K562 (cell line): ENCODE measurements around the gene ASPG. TPM values are rescaled to one million over a fixed set of nuclear protein-coding genes. Genes with fewer than 3 reads are reported as not detected.

ENCODE experiments used
- ATAC-seq: fragments of 200-7000 bp; cut with Tn5 transposase; 3 replicates; pipeline ENCODE4 v1.9.1; 2020; ENCODE audit warnings: moderate library complexity
- BruUV-seq: library from RNA; stranded (reverse); fragments of 400-500 nt; replicated peaks from 2 replicates; lab custom pipeline; 2021; lab: Mats Ljungman, UMichigan
- CTCF ChIA-PET: fragments of 300-600 bp; formaldehyde crosslinking; extraction: SDS; loops from one replicate; lab custom pipeline; 2021; ENCODE audit warnings: low intra/inter-chr PET ratio; lab: Yijun Ruan, JAX
- POLR2A ChIA-PET: fragments of 300-600, 350-650 bp; sonication (Branson Sonifier 250); formaldehyde crosslinking; extraction: SDS; loops from one replicate; lab custom pipeline; 2021; ENCODE audit warnings: antibody characterized with exemption, inconsistent platforms; lab: Yijun Ruan, JAX
- DNase-seq, 4 experiments: peaks; one replicate each; pipeline versions ENCODE4 v3.0.0 to v3.0.0-alpha.2; 2011 to 2018; ENCODE audit warnings: low spot score in 3 of 4, mixed read lengths in 3 of 4; ENCODE audit errors: extremely low read depth in 1 of 4
- FAIRE-seq: peaks from 2 replicates; lab custom pipeline; 2011; peaks lifted over from hg19 to GRCh38; lab: Jason Lieb, UNC
- H2AFZ ChIP-seq: 2 replicates; pipeline ENCODE4 v1.6.0; 2011; ENCODE audit warnings: low read depth, low read length, control low read depth, inconsistent platforms
- H3K27ac ChIP-seq: fragments of 200-600 bp; 3 replicates; pipeline ENCODE4 v1.8.0; 2011; ENCODE audit warnings: low read depth, mild to moderate bottlenecking, control low read depth, inconsistent platforms, low read length, moderate library complexity, mixed read lengths; ENCODE audit errors: extremely low read depth
- H3K27me3 ChIP-seq, 2 experiments: fragments of 300-600 bp in 1 of 2; 2 replicates in 1 of 2; 3 replicates in 1 of 2; pipeline versions ENCODE4 v1.6.0 to v1.8.0; 2011; ENCODE audit warnings: inconsistent platforms in 2 of 2, low read length in 2 of 2, mild to moderate bottlenecking in 1 of 2, mixed read lengths in 1 of 2, moderate library complexity in 1 of 2; ENCODE audit not compliant: control insufficient read depth in 2 of 2, insufficient read depth in 2 of 2
- H3K36me3 ChIP-seq: fragments of 300-600 bp; 3 replicates; pipeline ENCODE4 v1.8.0; 2011; ENCODE audit warnings: mild to moderate bottlenecking, low read length, inconsistent platforms; ENCODE audit not compliant: control insufficient read depth, insufficient read depth
- H3K4me1 ChIP-seq, 2 experiments: fragments of 200-600 bp in 1 of 2; replicated peaks in 1 of 2; 2 replicates in 1 of 2; 3 replicates in 1 of 2; pipeline versions ENCODE4 v1.5.1 to v1.8.0; 2011; ENCODE audit warnings: inconsistent platforms in 2 of 2, low read length in 2 of 2, mild to moderate bottlenecking in 1 of 2, mixed read lengths in 1 of 2, moderate library complexity in 1 of 2; ENCODE audit not compliant: control insufficient read depth in 2 of 2, insufficient read depth in 2 of 2
- H3K4me2 ChIP-seq: 2 replicates; pipeline ENCODE4 v1.6.1; 2011; ENCODE audit warnings: low read length, control low read depth, inconsistent platforms, mixed read lengths; ENCODE audit not compliant: insufficient read depth
- H3K4me3 ChIP-seq: fragments of 200-600 bp; sonication (generic), shearing (Covaris generic); 2 replicates; pipeline ENCODE4 v1.5.1; 2016; ENCODE audit warnings: control low read depth, inconsistent platforms
- H3K79me2 ChIP-seq: fragments of 200-600 bp; 3 replicates; pipeline ENCODE4 v1.8.0; 2011; ENCODE audit warnings: low read length, inconsistent platforms; ENCODE audit not compliant: control insufficient read depth, insufficient read depth
- H3K9ac ChIP-seq, 2 experiments: 2 replicates each; pipeline versions ENCODE4 v1.6.0 to v1.6.1; 2011; ENCODE audit warnings: low read depth in 2 of 2, low read length in 2 of 2, control low read depth in 1 of 2, inconsistent platforms in 1 of 2, mild to moderate bottlenecking in 1 of 2, mixed read lengths in 1 of 2; ENCODE audit not compliant: insufficient read depth in 1 of 2
- H3K9me1 ChIP-seq: one replicate; pipeline ENCODE4 v1.6.0; 2011; ENCODE audit warnings: inconsistent platforms, mild to moderate bottlenecking, low read length, moderate library complexity; ENCODE audit not compliant: control insufficient read depth, insufficient read depth
- H3K9me3 ChIP-seq: replicated peaks from 2 replicates; pipeline ENCODE4 v1.5.1; 2011; ENCODE audit warnings: low read depth, low read length, inconsistent platforms; ENCODE audit not compliant: control insufficient read depth, insufficient read depth
- H4K20me1 ChIP-seq: replicated peaks from 2 replicates; pipeline ENCODE4 v1.6.1; 2011; ENCODE audit warnings: low read length, inconsistent platforms, mixed read lengths; ENCODE audit not compliant: control insufficient read depth, insufficient read depth
- FIP1L1 ChIP-seq: fragments of 200-400 bp; formaldehyde crosslinking; IDR thresholded peaks from 2 replicates; pipeline ENCODE4 v1.6.1; 2018; ENCODE audit warnings: mild to moderate bottlenecking, low read depth, low read length; ENCODE audit not compliant: poor library complexity, severe bottlenecking
- HDAC6 ChIP-seq: IDR thresholded peaks from 2 replicates; pipeline ENCODE4 v1.6.1; 2012; ENCODE audit warnings: low read depth, mild to moderate bottlenecking, control low read depth, inconsistent platforms, low read length, moderate library complexity
- HNRNPL ChIP-seq: fragments of 200-400 bp; formaldehyde crosslinking; IDR thresholded peaks from 2 replicates; pipeline ENCODE4 v1.6.1; 2017; ENCODE audit warnings: low read depth, mild to moderate bottlenecking, low read length
- MXI1 ChIP-seq: IDR thresholded peaks from 2 replicates; pipeline ENCODE4 v1.6.1; 2011; ENCODE audit warnings: low read depth, mild to moderate bottlenecking, improper control_type of control experiment, low read length
- RBBP5 ChIP-seq: fragments of 200-600 bp; sonication (generic); IDR thresholded peaks from 2 replicates; pipeline ENCODE4 v1.6.1; 2012; ENCODE audit warnings: borderline replicate concordance, mild to moderate bottlenecking, low read length, control low read depth, inconsistent platforms; ENCODE audit not compliant: insufficient read depth, poor library complexity, severe bottlenecking
- STAT5A ChIP-seq: IDR thresholded peaks from 2 replicates; pipeline ENCODE4 v1.6.1; 2012; ENCODE audit warnings: low read length, inconsistent platforms, borderline replicate concordance
- TCF7L2 ChIP-seq: fragments of 150-350 bp; IDR thresholded peaks from 2 replicates; pipeline ENCODE4 v1.6.1; 2016; ENCODE audit warnings: low read depth, mild to moderate bottlenecking, low read length, moderate library complexity
- ZNF212 ChIP-seq: fragments of 450-650 bp; formaldehyde crosslinking; IDR thresholded peaks from 2 replicates; pipeline ENCODE4 v1.4.0; 2020; ENCODE audit warnings: mild to moderate bottlenecking
- ZNF778 ChIP-seq: fragments of 450-650 bp; formaldehyde crosslinking; IDR thresholded peaks from 2 replicates; pipeline ENCODE4 v1.4.0; 2020; ENCODE audit warnings: mild to moderate bottlenecking, moderate library complexity
- whole genome bisulfite sequencing: fragments of 100-300 bp; shearing (Covaris generic); methylation state at CpG from one replicate; pipeline ENCODE4 v1.1.6; 2016; ENCODE audit warnings: low coverage, mixed read lengths; ENCODE audit not compliant: insufficient coverage; ENCODE audit errors: missing lambda C conversion rate; 5-methylcytosine and 5-hydroxymethylcytosine counted together
- in situ Hi-C: fragments of 300-500 bp; cut with MboI; formaldehyde crosslinking; loops from 4 replicates; pipeline ENCODE4 v1.15.0; 2018; ENCODE audit warnings: inconsistent platforms, mixed read lengths
- intact Hi-C: fragments of 100-400 bp; cut with micrococcal nuclease; formaldehyde crosslinking; loops from 2 replicates; pipeline ENCODE4 v1.14.2; 2022
- polyA plus RNA-seq, 8 experiments: library from polyadenylated mRNA; depleted of rRNA in 4 of 8; stranded (reverse) in 5 of 8; unstranded in 3 of 8; fragments of >200 nt; fragmentation: Nextera tagmentation in 2 of 8; fragmentation: Illumina TruSeq in 1 of 8; extraction: Ambion mirVana in 2 of 8; extraction: Trizol in 1 of 8; gene quantifications; 2 replicates each; pipeline versions ENCODE4 v1.2.1 to v1.2.3, GENCODE V29; 2011 to 2014; ENCODE audit warnings: inconsistent platforms in 1 of 8, missing spikeins in 1 of 8
- total RNA-seq, 7 experiments: library from RNA; depleted of rRNA in 6 of 7; stranded (reverse); fragments of >200 nt in 6 of 7; fragmentation: Illumina TruSeq in 2 of 7; extraction: Trizol in 2 of 7; gene quantifications; 2 replicates each; pipeline versions ENCODE4 v1.2.1 to v1.2.3, GENCODE V29; 2011 to 2021; ENCODE audit warnings: low replicate concordance in 1 of 7

Gene ASPG
- total and polyA plus RNA-seq, 9 of the 15 experiments (the other 6 are each of a cell fraction or from before 2014, with no cell fraction given), result 0.18 TPM; not detected in 8

DNA sequence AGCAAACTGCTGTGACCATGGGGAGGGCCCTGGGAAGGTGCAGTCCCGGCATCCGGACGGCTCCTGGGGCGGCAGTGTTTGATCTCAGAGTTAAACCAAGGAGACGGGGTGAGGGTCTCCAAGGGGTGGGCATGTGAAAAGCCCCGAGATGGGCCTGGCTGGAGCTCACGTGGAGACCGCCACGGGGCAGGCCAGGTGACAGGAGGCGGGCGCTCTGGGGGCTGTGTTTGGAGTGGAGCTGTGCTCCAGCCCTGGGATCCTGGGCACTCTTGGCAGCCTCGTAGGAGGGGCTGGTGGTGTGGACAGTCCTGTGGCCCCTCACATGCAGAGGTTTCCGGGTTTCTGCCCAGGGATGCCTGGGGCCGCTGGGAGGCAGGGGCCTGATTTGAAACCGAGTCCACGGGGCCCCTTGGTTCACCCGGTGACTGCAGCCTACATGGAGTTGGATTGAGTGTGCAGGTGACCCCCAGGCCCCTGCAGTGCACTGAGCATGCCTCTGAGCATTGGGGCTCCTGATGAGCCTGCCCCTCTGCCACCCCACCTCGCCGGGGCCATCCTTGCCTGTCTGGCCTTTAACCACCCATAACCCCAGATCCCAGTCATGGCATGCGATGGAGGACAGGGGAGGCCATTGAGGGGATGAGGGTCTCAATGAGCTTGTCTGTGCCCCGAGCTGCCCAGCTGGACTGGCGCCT lies 61.3 kb downstream of the ASPG start:
- ChIA-PET POLR2A (no interaction called here), CTCF (no interaction called here)
- no peak for TF ChIP-seq MXI1
- no peak for TF ChIP-seq RBBP5
- no peak for TF ChIP-seq HDAC6
- no peak for TF ChIP-seq FIP1L1
- no peak for TF ChIP-seq ZNF778 (CRISPR knock-in tag)
- no peak for TF ChIP-seq STAT5A
- TF ChIP-seq HNRNPL, result no peak
- no peak for TF ChIP-seq TCF7L2
- TF ChIP-seq ZNF212, result no peak
- intact Hi-C loops (no loop called here), in situ Hi-C loops (no loop called here)
- no peak overlapping the region for H2AFZ ChIP-seq
- H3K4me1 ChIP-seq, result peaks cover 0 to 16% of the 10 kb centered on the region in 2 experiments; a peak in 2 of 5 replicates
- no TSS peak for BruUV-seq
- no peaks in the 10 kb centered on the region for H3K9me1 ChIP-seq
- ATAC-seq, result no peak
- H3K27me3 ChIP-seq, result peaks cover 0 to 29% of the 10 kb centered on the region in 2 experiments; a peak in 2 of 5 replicates
- no peaks in the 10 kb centered on the region for H3K9me3 ChIP-seq
- WGBS, result 2% methylated on average over 8 of the region's 22 CpGs
- H3K4me2 ChIP-seq, result no peak overlapping the region
- no peaks in the 10 kb centered on the region for H4K20me1 ChIP-seq
- no peak overlapping the region for H3K9ac ChIP-seq
- DNase-seq, result no peak
- FAIRE-seq, result no peak
- H3K27ac ChIP-seq, result no peak overlapping the region
- H3K36me3 ChIP-seq, result no peaks in the 10 kb centered on the region
- H3K4me3 ChIP-seq, result no peak overlapping the region
- H3K79me2 ChIP-seq, result no peaks in the 10 kb centered on the region
